ENCODE data around the gene VAC14. TPM values are rescaled to one million over a fixed set of nuclear protein-coding genes. Genes with fewer than 3 reads are reported as not detected.
"Not testable (repeated sequence)": the region's sequence is repeated elsewhere in the genome, so short reads cannot be mapped to it uniquely, and the experiment has no call there.

The VAC14 gene
- total RNA-seq, 1 experiment from 2014 or later: 49.9 TPM

DNA sequence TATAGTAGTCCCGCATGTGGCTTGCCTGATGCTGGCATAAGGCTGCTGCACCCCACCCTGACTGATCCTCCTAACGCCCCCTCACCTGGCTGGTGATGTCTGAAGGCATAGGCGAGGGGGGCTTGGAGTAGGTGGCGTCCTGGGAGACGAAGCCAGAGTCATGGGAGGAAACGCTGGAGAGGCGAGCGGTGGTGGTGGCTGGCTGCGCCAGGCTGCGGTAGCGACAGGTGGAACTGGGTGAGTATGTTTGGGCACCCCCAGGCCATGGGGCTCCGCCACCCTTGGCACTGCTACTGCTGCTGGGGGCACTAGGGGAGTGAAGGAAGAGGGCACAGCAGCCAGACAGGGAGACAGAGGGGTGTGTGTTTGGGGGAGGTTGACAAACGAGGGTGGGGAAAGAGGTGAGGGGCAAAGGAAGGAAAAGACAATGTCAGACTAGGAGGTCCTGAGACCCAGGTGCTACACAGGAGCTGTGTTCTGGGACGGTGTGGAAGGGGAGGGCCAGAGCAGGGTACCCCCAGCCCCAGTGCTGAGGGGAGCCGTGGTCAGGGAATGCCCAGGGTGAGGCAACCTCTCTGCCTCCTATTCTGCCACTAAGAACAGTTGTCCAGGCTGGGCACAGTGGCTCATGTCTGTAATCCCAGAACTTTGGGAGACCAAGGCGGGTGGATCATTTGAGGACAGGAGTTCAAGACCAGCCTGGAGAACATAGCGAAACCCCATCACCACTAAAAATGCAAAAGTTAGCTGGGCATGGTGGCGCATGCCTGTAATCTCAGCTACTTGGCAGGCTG, 126.5 kb downstream of the VAC14 start:
- no peak for TF ChIP-seq CTCF (conservative IDR thresholded peaks at IDR 0.05)
- WGBS (ENCODE audit: extremely low coverage, insufficient read length, low lambda C conversion rate): no CpG with 5 or more reads among the region's 18 CpGs
- Histone ChIP-seq H2BK20ac (ENCODE audit: low read depth, low read length, poor library complexity, severe bottlenecking) (no peak overlapping the region), H4K91ac (ENCODE audit: insufficient read length, low read depth, low read length) (no peak overlapping the region), H4K5ac (ENCODE audit: insufficient read length, low read depth, low read length) (no peak overlapping the region), H3K56ac (ENCODE audit: insufficient read length, low read depth, low read length) (no peak overlapping the region), H3K4me1 (ENCODE audit: insufficient read depth, low read length) (no peaks in the 10 kb centered on the region), H2BK12ac (ENCODE audit: insufficient read length, low read depth, low read length) (no peak overlapping the region), H3K14ac (ENCODE audit: insufficient read depth, low read length) (no peak overlapping the region), H3K79me1 (ENCODE audit: insufficient read depth, low read depth, low read length, poor library complexity, severe bottlenecking) (no peaks in the 10 kb centered on the region), H3K9me3 (ENCODE audit: control insufficient read depth, low read depth, low read length) (no peaks in the 10 kb centered on the region), H4K20me1 (ENCODE audit: control insufficient read depth, insufficient read depth, insufficient read length) (no peaks in the 10 kb centered on the region), H3K23ac (ENCODE audit: insufficient read length, low read depth, low read length) (no peak overlapping the region), H3K4me2 (ENCODE audit: insufficient read depth, insufficient read length, low read length) (no peak overlapping the region), H3T11ph (ENCODE audit: low read length) (no peak overlapping the region), H2BK15ac (ENCODE audit: low read depth, low read length) (no peak overlapping the region), H3K18ac (ENCODE audit: insufficient read length, low read depth, low read length) (no peak overlapping the region), H3K27ac (ENCODE audit: insufficient read length, low read depth, low read length) (no peak overlapping the region), H3K27me3 (ENCODE audit: insufficient read depth, low read length) (no peaks in the 10 kb centered on the region), H2AFZ (ENCODE audit: low read length) (no peak overlapping the region), H2BK120ac (ENCODE audit: low read depth, low read length, poor library complexity, severe bottlenecking) (no peak overlapping the region), H2BK5ac (ENCODE audit: insufficient read length, low read length) (no peak overlapping the region), H2AK5ac (ENCODE audit: insufficient read length, low read length) (no peak overlapping the region), H3K23me2 (ENCODE audit: insufficient read length, low read depth, low read length, poor library complexity, severe bottlenecking) (no peaks in the 10 kb centered on the region), H3K79me2 (ENCODE audit: insufficient read depth, low read length) (no peaks in the 10 kb centered on the region), H3K4ac (ENCODE audit: low read depth, low read length) (no peak overlapping the region), H4K8ac (replicated peaks; ENCODE audit: insufficient read length, low read depth, low read length) (no peak overlapping the region), H3K9ac (ENCODE audit: extremely low read depth, insufficient read length, low read length) (no peak overlapping the region)
- Mint-ChIP-seq H3K4me3 (no peak overlapping the region), H3K27ac (0 out of 7 replicates have a peak overlapping the region, but pooled peaks of 1 of the 3 experiments have one; percentile 39), H3K9me3 (peaks cover 4% of the 10 kb centered on the region in 2 experiments; a peak in 4 of 5 replicates), H3K4me1 (peaks cover 0 to 5% of the 10 kb centered on the region in 2 experiments; a peak in 1 of 4 replicates), H3K36me3 (ENCODE audit: insufficient read depth in 1 of 3, low read depth in 3 of 3) (peaks cover 17 to 66% (median 61%) of the 10 kb centered on the region in 3 experiments), H3K27me3 (ENCODE audit: low read depth) (no peaks in the 10 kb centered on the region)
- DNase-seq: no peak

DNA sequence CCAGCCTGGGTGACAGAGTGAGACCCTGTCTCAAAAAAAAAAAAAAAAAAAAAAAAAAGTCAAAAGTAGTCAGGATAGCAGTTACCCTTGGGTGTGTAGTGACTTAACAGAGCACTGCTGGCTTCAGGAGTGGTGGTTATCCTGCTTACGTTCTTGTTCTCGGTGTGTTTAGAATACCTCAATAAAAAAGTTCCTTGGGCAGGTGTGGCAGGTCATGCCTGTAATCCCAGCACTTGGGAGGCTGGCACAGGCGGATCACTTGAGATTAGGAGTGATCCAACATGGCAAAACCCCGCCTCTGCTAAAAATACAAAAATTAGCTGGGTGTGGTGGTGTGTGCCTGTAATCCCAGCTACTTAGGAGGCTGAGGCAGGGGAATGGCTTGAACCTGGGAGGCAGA, 130.0 kb downstream of the VAC14 start:
- not testable (repeated sequence) for H2BK20ac ChIP-seq (ENCODE audit: low read depth, low read length, poor library complexity, severe bottlenecking); H4K91ac ChIP-seq (ENCODE audit: insufficient read length, low read depth, low read length); H2BK15ac ChIP-seq (ENCODE audit: low read depth, low read length); H3K14ac ChIP-seq (ENCODE audit: insufficient read depth, low read length); H3K56ac ChIP-seq (ENCODE audit: insufficient read length, low read depth, low read length); H3K9me3 ChIP-seq (ENCODE audit: control insufficient read depth, low read depth, low read length); H4K20me1 ChIP-seq (ENCODE audit: control insufficient read depth, insufficient read depth, insufficient read length); H3K27me3 ChIP-seq (ENCODE audit: insufficient read depth, low read length); H3K79me1 ChIP-seq (ENCODE audit: insufficient read depth, low read depth, low read length, poor library complexity, severe bottlenecking); H3K9ac ChIP-seq (ENCODE audit: extremely low read depth, insufficient read length, low read length); H2BK5ac ChIP-seq (ENCODE audit: insufficient read length, low read length); H3K27me3 Mint-ChIP-seq (ENCODE audit: low read depth); H4K5ac ChIP-seq (ENCODE audit: insufficient read length, low read depth, low read length); DNase-seq; H3K4me1 Mint-ChIP-seq; H3K4ac ChIP-seq (ENCODE audit: low read depth, low read length); H3K4me3 Mint-ChIP-seq; H2BK12ac ChIP-seq (ENCODE audit: insufficient read length, low read depth, low read length); H3K79me2 ChIP-seq (ENCODE audit: insufficient read depth, low read length); H2AFZ ChIP-seq (ENCODE audit: low read length); H2AK5ac ChIP-seq (ENCODE audit: insufficient read length, low read length); H3K18ac ChIP-seq (ENCODE audit: insufficient read length, low read depth, low read length); H3K23ac ChIP-seq (ENCODE audit: insufficient read length, low read depth, low read length); H3K4me1 ChIP-seq (ENCODE audit: insufficient read depth, low read length); H3K23me2 ChIP-seq (ENCODE audit: insufficient read length, low read depth, low read length, poor library complexity, severe bottlenecking); H4K8ac ChIP-seq (replicated peaks; ENCODE audit: insufficient read length, low read depth, low read length); H3T11ph ChIP-seq (ENCODE audit: low read length); H2BK120ac ChIP-seq (ENCODE audit: low read depth, low read length, poor library complexity, severe bottlenecking); H3K27ac ChIP-seq (ENCODE audit: insufficient read length, low read depth, low read length); H3K4me2 ChIP-seq (ENCODE audit: insufficient read depth, insufficient read length, low read length); H3K27ac Mint-ChIP-seq
- peaks cover 10 to 14% of the 10 kb centered on the region in 2 experiments for H3K9me3 Mint-ChIP-seq
- no CpG with 5 or more reads among the region's 4 CpGs for WGBS (ENCODE audit: extremely low coverage, insufficient read length, low lambda C conversion rate)
- peaks cover 42 to 79% (median 75%) of the 10 kb centered on the region in 3 experiments for H3K36me3 Mint-ChIP-seq (ENCODE audit: insufficient read depth in 1 of 3, low read depth in 3 of 3)
